Measurements from ENCODE around the gene ST6GAL1.
"Not testable (repeated sequence)": the region's sequence is repeated elsewhere in the genome, so short reads cannot be mapped to it uniquely, and the experiment has no call there.

Gene ST6GAL1

GRCh38 chr3:186973702-186974101 lies 43.4 kb downstream of the ST6GAL1 start:
- no peak for DNase-seq

GRCh38 chr3:186974824-186975313 lies 44.5 kb downstream of the ST6GAL1 start:
- DNase-seq, result no peak

- no peak for DNase-seq
Measured at GRCh38 chr3:186975726-186976125, 45.4 kb downstream of the ST6GAL1 start.

GRCh38 chr3:186976837-186977750 lies 46.8 kb downstream of the ST6GAL1 start:
- DNase-seq, result no peak

GRCh38 chr3:186978712-186979111 lies 48.4 kb downstream of the ST6GAL1 start:
- DNase-seq, result no peak

- DNase-seq, result no peak
Measured at GRCh38 chr3:186979852-186980251, 49.5 kb downstream of the ST6GAL1 start.

GRCh38 chr3:186980989-186981388 lies 50.7 kb downstream of the ST6GAL1 start:
- DNase-seq, result no peak

- no peak for DNase-seq
Measured at GRCh38 chr3:186983659-186984058, 53.3 kb downstream of the ST6GAL1 start.

GRCh38 chr3:186984064-186984463 lies 53.7 kb downstream of the ST6GAL1 start:
- DNase-seq, result no peak

- DNase-seq, result no peak
Measured at GRCh38 chr3:186985661-186986364, 55.5 kb downstream of the ST6GAL1 start.

- no peak for DNase-seq
Measured at GRCh38 chr3:186986406-186986805, 56.1 kb downstream of the ST6GAL1 start.

- DNase-seq, result no peak
Measured at GRCh38 chr3:186986816-186987215, 56.5 kb downstream of the ST6GAL1 start.

GRCh38 chr3:186988806-186989205 lies 58.5 kb downstream of the ST6GAL1 start:
- no peak for DNase-seq

GRCh38 chr3:186989429-186989828 lies 59.1 kb downstream of the ST6GAL1 start:
- DNase-seq, result no peak

- DNase-seq, result no peak
Measured at GRCh38 chr3:186990277-186990676, 60.0 kb downstream of the ST6GAL1 start.

GRCh38 chr3:186990878-186991308 lies 60.6 kb downstream of the ST6GAL1 start:
- no peak for DNase-seq

- no peak for DNase-seq
Measured at GRCh38 chr3:186991470-186991869, 61.1 kb downstream of the ST6GAL1 start.

GRCh38 chr3:186992096-186992495 lies 61.8 kb downstream of the ST6GAL1 start:
- not testable (repeated sequence) for DNase-seq

GRCh38 chr3:186993210-186993782 lies 63.0 kb downstream of the ST6GAL1 start:
- no peak for DNase-seq

GRCh38 chr3:186994000-186994955 lies 64.0 kb downstream of the ST6GAL1 start:
- DNase-seq, result no peak

GRCh38 chr3:186996356-186996755 lies 66.0 kb downstream of the ST6GAL1 start:
- no peak for DNase-seq

GRCh38 chr3:186997061-186997460 lies 66.7 kb downstream of the ST6GAL1 start:
- DNase-seq, result no peak

Data from amniotic stem cell (primary cell).